ENCODE results near the gene CHRNB2. TPM values are rescaled to one million over a fixed set of nuclear protein-coding genes. Genes with fewer than 3 reads are reported as not detected.

The CHRNB2 gene
- total and polyA plus RNA-seq, 2 of the 4 experiments (the other 2 are of a cell fraction): under 0.01 to 0.03 TPM

DNA sequence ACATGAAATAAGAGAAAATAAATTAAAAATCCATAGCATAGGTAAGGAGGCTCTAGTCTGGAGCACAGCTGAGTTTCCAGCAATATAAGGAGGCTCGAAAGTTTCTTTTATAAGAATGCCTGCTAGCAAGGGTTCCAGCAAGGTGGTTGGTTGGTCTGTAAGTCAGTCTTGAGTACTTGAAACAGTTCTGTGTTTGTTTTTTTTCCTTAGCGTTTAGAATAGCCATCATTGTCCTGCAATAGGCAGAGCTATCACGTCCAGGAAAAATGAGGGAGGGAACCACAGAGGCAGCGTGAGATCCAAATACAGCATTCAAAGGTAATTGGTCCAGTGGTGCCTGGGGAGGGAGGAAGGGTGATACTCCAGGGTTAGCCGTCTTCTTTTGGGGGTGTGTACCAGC lies 17.5 kb upstream of the CHRNB2 start:
- CTCF ChIA-PET: no interaction called here

More for the DNA sequence above, 17.5 kb upstream of the CHRNB2 start:
- Histone ChIP-seq H3K4ac (ENCODE audit: low read depth, low read length) (no peak overlapping the region), H3K4me3 (ENCODE audit: insufficient read depth, low read depth, low read length) (no peak overlapping the region), H3K9ac (ENCODE audit: low read depth, low read length) (no peak overlapping the region), H3K27me3 (ENCODE audit: control insufficient read depth, insufficient read depth, low read length) (peaks cover under 1% of the 10 kb centered on the region; the same call in 1 of the 2 replicates), H3K18ac (ENCODE audit: low read depth, low read length) (no peak overlapping the region), H3K36me3 (ENCODE audit: control insufficient read depth, insufficient read depth, low read length) (peaks cover 59% of the 10 kb centered on the region), H2AK9ac (replicated peaks; ENCODE audit: low read depth, low read length, poor library complexity) (no peak overlapping the region), H3K4me1 (ENCODE audit: control insufficient read depth, insufficient read depth, low read length) (peaks cover 4% of the 10 kb centered on the region), H4K91ac (ENCODE audit: insufficient read depth, low read depth, low read length) (no peak overlapping the region), H4K20me1 (ENCODE audit: insufficient read depth, low read length) (peaks cover 31% of the 10 kb centered on the region; the same call in 1 of the 2 replicates), H3K9me1 (ENCODE audit: insufficient read depth, low read length) (no peaks in the 10 kb centered on the region; the same call in 1 of the 2 replicates), H2BK15ac (ENCODE audit: low read depth, low read length) (no peak overlapping the region), H3K79me1 (ENCODE audit: low read depth in 1 of 2, low read length in 2 of 2) (peaks cover 15 to 34% of the 10 kb centered on the region in 2 experiments; a peak in 3 of 4 replicates), H3K23ac (ENCODE audit: low read depth, low read length) (no peak overlapping the region), H4K8ac (ENCODE audit: low read depth in 2 of 2, low read length in 2 of 2) (no peak overlapping the region), H4K5ac (ENCODE audit: low read depth, low read length) (no peak overlapping the region), H2AFZ (replicated peaks; ENCODE audit: low read length, poor library complexity) (no peak overlapping the region), H3K14ac (replicated peaks; ENCODE audit: low read depth, low read length) (no peak overlapping the region), H2BK120ac (ENCODE audit: low read depth, low read length) (no peak overlapping the region), H3K56ac (ENCODE audit: extremely low read depth, insufficient read depth, low read length) (no peak overlapping the region), H3K4me2 (ENCODE audit: low read depth, low read length) (no peak overlapping the region), H2AK5ac (ENCODE audit: low read depth, low read length) (no peak overlapping the region), H2BK5ac (ENCODE audit: low read depth, low read length, poor library complexity, severe bottlenecking) (no peak overlapping the region), H3K27ac (ENCODE audit: insufficient read depth, low read length) (no peak overlapping the region), H2BK20ac (ENCODE audit: low read depth, low read length) (no peak overlapping the region), H3K9me3 (ENCODE audit: control insufficient read depth, insufficient read depth, low read length) (no peaks in the 10 kb centered on the region)
- intact Hi-C loops (cut with micrococcal nuclease): no loop called here
- BruUV-seq (replicated peaks): no TSS peak
- POLR2A ChIA-PET (ENCODE audit: unreplicated experiment): no interaction called here
- dilution Hi-C loops (cut with HindIII; ENCODE audit: low sequenced_read_pairs, unreplicated experiment): no loop called here
- in situ Hi-C loops (cut with MboI; ENCODE audit: low sequenced_read_pairs): no loop called here
- DNase-seq (no peak), ATAC-seq (ENCODE audit: low read depth) (no peak)
- 82% methylated on average over 2 of the region's 5 CpGs; no CpG with 5 or more reads in 1 of the 2 experiments for WGBS, 2 experiments (ENCODE audit: extremely low coverage in 2 of 2, insufficient read length in 1 of 2)
- TF ChIP-seq CHD1 (IDR thresholded peaks at IDR 0.05; ENCODE audit: low read depth, low read length) (no peak), BHLHE40 (IDR thresholded peaks at IDR 0.05; ENCODE audit: low read depth, low read length) (no peak), RFX5 (IDR thresholded peaks at IDR 0.05; ENCODE audit: low read depth, low read length) (no peak), USF2 (IDR thresholded peaks at IDR 0.05; ENCODE audit: low read depth, low read length) (no peak), RCOR1 (IDR thresholded peaks at IDR 0.05; ENCODE audit: insufficient replicate concordance, low read length) (no peak), SMC3 (IDR thresholded peaks at IDR 0.05; ENCODE audit: low read depth, low read length) (no peak), MAZ (IDR thresholded peaks at IDR 0.05; ENCODE audit: borderline replicate concordance, low read depth, low read length) (no peak), RAD21 (IDR thresholded peaks at IDR 0.05; ENCODE audit: low read length) (no peak), NFE2L2 (IDR thresholded peaks at IDR 0.05; ENCODE audit: low read depth, low read length) (no peak), POLR2A (IDR thresholded peaks at IDR 0.05; ENCODE audit: low read depth, low read length) (no peak), FOS (IDR thresholded peaks at IDR 0.05; ENCODE audit: low read depth, low read length) (no peak), MAFK (IDR thresholded peaks at IDR 0.05; ENCODE audit: low read depth, low read length) (no peak), MXI1 (IDR thresholded peaks at IDR 0.05; ENCODE audit: borderline replicate concordance, low read depth, low read length) (no peak), CEBPB (IDR thresholded peaks at IDR 0.05; ENCODE audit: low read depth, low read length) (no peak)
- TF ChIP-seq, protein P1, sequence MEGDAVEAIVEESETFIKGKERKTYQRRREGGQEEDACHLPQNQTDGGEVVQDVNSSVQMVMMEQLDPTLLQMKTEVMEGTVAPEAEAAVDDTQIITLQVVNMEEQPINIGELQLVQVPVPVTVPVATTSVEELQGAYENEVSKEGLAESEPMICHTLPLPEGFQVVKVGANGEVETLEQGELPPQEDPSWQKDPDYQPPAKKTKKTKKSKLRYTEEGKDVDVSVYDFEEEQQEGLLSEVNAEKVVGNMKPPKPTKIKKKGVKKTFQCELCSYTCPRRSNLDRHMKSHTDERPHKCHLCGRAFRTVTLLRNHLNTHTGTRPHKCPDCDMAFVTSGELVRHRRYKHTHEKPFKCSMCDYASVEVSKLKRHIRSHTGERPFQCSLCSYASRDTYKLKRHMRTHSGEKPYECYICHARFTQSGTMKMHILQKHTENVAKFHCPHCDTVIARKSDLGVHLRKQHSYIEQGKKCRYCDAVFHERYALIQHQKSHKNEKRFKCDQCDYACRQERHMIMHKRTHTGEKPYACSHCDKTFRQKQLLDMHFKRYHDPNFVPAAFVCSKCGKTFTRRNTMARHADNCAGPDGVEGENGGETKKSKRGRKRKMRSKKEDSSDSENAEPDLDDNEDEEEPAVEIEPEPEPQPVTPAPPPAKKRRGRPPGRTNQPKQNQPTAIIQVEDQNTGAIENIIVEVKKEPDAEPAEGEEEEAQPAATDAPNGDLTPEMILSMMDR (conservative IDR thresholded peaks at IDR 0.05; ENCODE audit: low read depth, low read length): no peak
- TF ChIP-seq, protein P2, sequence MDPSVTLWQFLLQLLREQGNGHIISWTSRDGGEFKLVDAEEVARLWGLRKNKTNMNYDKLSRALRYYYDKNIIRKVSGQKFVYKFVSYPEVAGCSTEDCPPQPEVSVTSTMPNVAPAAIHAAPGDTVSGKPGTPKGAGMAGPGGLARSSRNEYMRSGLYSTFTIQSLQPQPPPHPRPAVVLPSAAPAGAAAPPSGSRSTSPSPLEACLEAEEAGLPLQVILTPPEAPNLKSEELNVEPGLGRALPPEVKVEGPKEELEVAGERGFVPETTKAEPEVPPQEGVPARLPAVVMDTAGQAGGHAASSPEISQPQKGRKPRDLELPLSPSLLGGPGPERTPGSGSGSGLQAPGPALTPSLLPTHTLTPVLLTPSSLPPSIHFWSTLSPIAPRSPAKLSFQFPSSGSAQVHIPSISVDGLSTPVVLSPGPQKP (IDR thresholded peaks at IDR 0.05; ENCODE audit: borderline replicate concordance, low read depth, low read length): no peak
